HG03520 (cell line): ENCODE data around the gene LRRC10.

ENCODE experiments used
- ATAC-seq: cut with Tn5 transposase; IDR thresholded peaks from one replicate; pipeline ENCODE4 v1.9.1; 2021; ENCODE audit warnings: mild to moderate bottlenecking, moderate library complexity; ENCODE audit not compliant: unreplicated experiment

The LRRC10 gene

DNA sequence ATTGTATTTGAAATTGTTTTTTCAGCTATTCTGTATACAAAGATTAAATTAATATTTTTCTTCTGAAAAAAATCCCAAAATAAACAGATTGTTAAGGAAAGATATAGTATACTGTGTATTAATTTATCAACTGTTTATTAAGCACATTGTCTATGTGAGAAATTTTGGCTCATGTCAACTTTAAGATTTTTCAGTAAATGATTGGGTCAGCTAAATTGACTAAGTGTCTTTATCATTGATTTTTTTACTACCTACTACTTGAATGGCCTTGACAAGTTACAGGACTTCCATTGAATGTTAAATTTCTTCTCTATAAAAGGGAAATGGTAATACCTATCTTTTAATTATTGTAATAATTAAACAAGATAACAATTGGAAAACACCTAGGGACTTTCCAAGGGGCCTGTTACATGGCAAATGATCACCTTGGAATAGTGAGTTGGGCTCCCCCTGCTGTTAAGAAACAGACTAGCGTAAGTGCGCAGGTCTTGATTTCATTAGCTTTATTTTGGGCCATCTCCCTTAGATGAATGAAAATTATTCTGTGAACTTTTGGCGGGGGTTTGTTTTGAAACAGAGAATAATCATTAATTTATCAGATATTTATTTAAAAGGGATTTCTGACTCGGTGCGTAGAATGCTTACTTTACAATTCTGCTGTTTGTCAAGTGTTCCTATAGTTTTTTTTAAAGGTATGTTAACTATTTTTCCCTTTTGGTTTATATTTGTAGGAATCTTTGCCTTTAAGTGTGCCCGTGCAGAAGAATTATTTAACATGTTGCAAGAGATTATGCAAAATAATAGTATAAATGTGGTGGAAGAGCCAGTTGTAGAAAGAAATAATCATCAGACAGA is 39.9 kb downstream of the LRRC10 start:
- ATAC-seq: peak; percentile 81

DNA sequence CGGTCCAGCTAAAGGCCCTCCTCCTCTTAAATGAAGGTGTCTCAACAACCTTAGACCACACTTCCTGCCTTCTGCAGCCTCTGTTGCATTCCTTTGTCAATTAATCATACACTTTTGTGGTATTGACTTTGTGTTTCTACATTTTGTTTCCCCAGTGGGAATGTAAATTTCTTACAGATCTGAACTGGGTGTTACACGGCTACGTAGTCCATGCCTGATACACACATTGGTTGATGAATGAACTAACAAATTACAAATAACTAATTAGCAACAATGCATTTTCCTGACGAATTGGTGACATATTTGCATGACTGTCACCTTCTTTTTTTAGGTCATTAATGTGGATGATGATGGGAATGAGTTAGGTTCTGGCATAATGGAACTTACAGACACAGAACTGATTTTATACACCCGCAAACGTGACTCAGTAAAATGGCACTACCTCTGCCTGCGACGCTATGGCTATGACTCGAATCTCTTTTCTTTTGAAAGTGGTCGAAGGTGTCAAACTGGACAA is 40.6 kb downstream of the LRRC10 start:
- ATAC-seq: no peak

DNA sequence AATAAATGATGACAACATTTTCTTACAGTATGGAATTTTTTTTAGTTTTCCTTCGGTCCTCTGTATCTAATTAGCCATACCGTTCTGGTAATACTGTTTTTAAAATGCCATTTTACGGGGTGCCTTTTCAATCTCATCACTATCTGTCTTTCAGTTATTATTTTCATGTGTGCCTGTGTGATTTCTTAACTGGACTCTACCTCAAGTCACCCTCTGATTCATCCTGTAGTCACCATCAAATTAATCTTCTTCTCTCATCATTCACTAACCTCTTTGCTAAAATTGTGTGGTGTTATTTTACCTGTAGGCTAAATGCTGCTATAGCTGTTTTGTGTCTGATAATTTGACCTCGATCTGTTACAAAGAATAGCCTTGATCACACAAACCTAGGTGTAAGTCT is 41.5 kb downstream of the LRRC10 start:
- ATAC-seq: no peak

DNA sequence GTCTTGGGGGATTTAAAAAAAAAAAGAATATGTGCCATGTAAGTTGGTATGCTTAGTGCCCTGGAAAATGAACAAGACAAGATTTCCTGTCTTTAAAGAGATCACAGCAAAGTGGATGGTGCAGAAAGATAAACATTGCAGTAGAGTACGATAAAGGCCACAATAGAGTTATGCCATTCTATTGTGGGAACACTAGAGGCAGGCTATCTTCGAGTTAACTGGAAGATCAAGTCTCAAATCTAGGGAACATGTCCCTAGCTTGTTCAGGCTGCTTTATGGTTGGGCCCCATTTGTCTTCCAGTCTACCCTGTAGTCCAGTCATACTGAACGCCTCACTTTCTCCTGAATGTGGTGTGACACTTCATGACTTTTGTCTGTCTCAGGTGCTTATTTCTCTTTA is 44.1 kb downstream of the LRRC10 start:
- ATAC-seq: no peak

DNA sequence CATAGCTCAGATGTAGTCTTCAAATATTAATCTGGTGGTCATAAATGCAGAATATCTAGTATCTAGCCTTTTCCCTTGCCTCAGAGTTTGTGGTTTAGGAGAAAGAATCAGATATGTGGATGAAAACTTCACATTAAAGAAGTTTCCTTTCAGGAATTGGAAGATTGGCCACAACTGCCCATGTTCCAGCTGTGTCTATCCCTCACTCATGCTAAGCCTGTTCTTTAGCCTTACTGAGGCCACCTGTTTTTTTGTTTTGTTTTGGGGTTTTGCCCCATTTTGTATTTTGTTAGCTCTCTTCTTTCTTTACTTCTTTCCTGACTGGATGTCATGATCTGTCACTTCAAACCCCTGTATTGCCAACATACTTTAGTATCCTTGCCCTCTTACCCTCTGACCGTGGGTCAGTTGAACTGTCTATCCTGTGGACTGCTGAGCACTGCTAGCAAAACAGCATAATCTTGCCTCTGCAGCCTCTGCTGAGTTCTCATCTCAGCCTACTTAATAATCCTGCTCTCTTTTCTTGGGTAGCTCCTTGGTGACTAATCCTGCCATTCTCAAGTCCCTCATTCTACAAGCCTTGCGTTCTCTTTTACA is 47.4 kb downstream of the LRRC10 start:
- ATAC-seq: no peak
